HG03442 (cell line): ENCODE results near the gene ZNF117.
"Not testable (repeated sequence)": the region's sequence is repeated elsewhere in the genome, so short reads cannot be mapped to it uniquely, and the experiment has no call there.

Source experiments
- ATAC-seq: cut with Tn5 transposase; IDR thresholded peaks from one replicate; pipeline ENCODE4 v1.9.1; 2021; ENCODE audit warnings: mild to moderate bottlenecking, moderate library complexity; ENCODE audit not compliant: unreplicated experiment

The ZNF117 gene

DNA sequence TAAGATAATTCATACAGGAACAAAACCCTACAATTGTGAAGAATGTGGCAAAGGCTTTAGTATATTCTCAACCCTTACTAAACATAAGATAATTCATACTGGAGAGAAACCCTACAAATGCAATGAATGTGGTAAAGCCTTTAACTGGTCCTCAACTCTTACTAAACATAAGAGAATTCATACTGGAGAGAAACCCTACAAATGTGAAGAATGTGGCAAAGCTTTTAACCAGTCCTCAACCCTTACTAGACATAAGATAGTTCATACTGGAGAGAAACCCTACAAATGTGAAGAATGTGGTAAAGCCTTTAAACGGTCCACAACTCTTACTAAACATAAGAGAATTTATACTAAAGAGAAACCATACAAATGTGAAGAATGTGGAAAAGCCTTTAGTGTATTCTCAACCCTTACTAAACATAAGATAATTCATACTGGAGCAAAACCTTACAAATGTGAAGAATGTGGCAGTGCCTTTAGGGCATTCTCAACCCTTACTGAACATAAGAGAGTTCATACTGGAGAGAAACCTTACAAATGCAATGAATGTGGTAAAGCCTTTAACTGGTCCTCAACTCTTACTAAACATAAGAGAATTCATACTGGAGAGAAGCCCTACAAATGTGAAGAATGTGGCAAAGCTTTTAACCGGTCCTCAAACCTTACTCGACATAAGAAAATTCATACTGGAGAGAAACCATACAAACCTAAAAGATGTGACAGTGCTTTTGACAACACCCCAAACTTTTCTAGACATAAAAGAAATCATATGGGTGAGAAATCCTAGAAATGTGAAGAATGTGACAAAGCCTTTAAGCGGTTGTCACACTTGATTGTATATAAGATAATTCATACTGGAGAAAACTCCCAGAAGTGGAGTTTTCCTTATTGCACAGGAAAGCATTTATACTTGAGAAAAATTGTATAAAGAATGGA lies 62.3 kb downstream of the ZNF117 start:
- not testable (repeated sequence) for ATAC-seq
